DND-41 (cell line): ENCODE data around the gene AP1M2.

ENCODE experiments used
- CTCF ChIP-seq: IDR thresholded peaks from 2 replicates; pipeline ENCODE4 v1.5.1; 2012; ENCODE audit warnings: borderline replicate concordance, low read length, moderate library complexity, mild to moderate bottlenecking; ENCODE audit not compliant: poor library complexity, severe bottlenecking; ENCODE audit errors: extremely low read depth
- EZH2 ChIP-seq: IDR thresholded peaks from 3 replicates; pipeline ENCODE4 v1.6.1; 2012; ENCODE audit warnings: borderline replicate concordance, low read depth, mild to moderate bottlenecking, moderate library complexity, low read length, inconsistent platforms; ENCODE audit not compliant: severe bottlenecking

DNA sequence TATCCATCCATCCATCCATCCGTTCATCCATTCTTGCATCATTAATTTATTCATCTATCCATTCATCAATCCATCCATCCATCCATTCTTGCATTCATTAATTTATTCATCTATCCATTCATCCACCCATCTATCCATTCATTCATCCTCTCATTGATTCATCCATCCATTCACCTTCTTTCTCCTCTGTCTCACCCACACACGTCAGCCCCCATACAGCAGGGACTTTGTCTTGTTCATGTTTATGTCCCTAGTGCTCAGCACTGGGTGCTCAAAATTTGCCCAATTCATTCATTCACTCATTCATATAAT, 683 bp upstream of the AP1M2 start:
- TF ChIP-seq EZH2 (no peak), CTCF (no peak)
